Neural cell (in vitro differentiated cells): ENCODE measurements around the gene ZNF496. TPM values are rescaled to one million over a fixed set of nuclear protein-coding genes. Genes with fewer than 3 reads are reported as not detected.

Experiments used
- H2AFZ ChIP-seq: fragments of 200-600, 300-800 bp; sonication (generic), shearing (Covaris generic); 2 replicates; pipeline ENCODE4 v1.6.0; 2014; ENCODE audit warnings: low read depth, mild to moderate bottlenecking, antibody characterized with exemption, low read length, moderate library complexity
- H3F3A ChIP-seq: fragments of 200-600 bp; shearing (Covaris generic); 2 replicates; pipeline ENCODE4 v1.6.1; 2016; ENCODE audit warnings: mild to moderate bottlenecking, moderate library complexity, mixed read lengths, antibody characterized with exemption, low read length; ENCODE audit not compliant: insufficient read depth, poor library complexity, severe bottlenecking
- H3K27ac ChIP-seq: fragments of 200-600, 300-800 bp; sonication (generic), shearing (Covaris generic); 2 replicates; pipeline ENCODE4 v1.5.1; 2014; ENCODE audit warnings: mild to moderate bottlenecking, low read length, moderate library complexity
- H3K27me3 ChIP-seq: fragments of 300-800, 200-600 bp; sonication (generic), shearing (Covaris generic); 2 replicates; pipeline ENCODE4 v1.6.0; 2014; ENCODE audit warnings: mild to moderate bottlenecking, low read depth, low read length, moderate library complexity; ENCODE audit not compliant: insufficient read depth
- H3K36me3 ChIP-seq: fragments of 300-800, 200-600 bp; sonication (generic), shearing (Covaris generic); 2 replicates; pipeline ENCODE4 v1.5.1; 2014; ENCODE audit warnings: mild to moderate bottlenecking, antibody characterized with exemption, low read length, moderate library complexity; ENCODE audit not compliant: insufficient read depth
- H3K4me2 ChIP-seq: fragments of 300-800, 200-600 bp; sonication (generic), shearing (Covaris generic); 2 replicates; pipeline ENCODE4 v1.6.0; 2014; ENCODE audit warnings: mild to moderate bottlenecking, low read length
- H3K4me3 ChIP-seq: fragments of 300-800, 200-600 bp; sonication (generic), shearing (Covaris generic); 2 replicates; pipeline ENCODE4 v1.5.1; 2014; ENCODE audit warnings: mild to moderate bottlenecking, low read length, moderate library complexity
- H3K79me2 ChIP-seq: fragments of 200-600 bp; shearing (Covaris generic); replicated peaks from 2 replicates; pipeline ENCODE4 v1.6.0; 2014; ENCODE audit warnings: mild to moderate bottlenecking, low read length, moderate library complexity; ENCODE audit not compliant: insufficient read depth
- H3K9ac ChIP-seq: fragments of 300-800, 200-600 bp; sonication (generic), shearing (Covaris generic); 2 replicates; pipeline ENCODE4 v1.6.1; 2016; ENCODE audit warnings: mild to moderate bottlenecking, low read length, mixed read lengths
- H3K9me2 ChIP-seq: fragments of 200-600 bp; shearing (Covaris generic); 2 replicates; pipeline ENCODE4 v1.6.1; 2016; ENCODE audit warnings: mild to moderate bottlenecking, low read length, mixed read lengths; ENCODE audit not compliant: insufficient read depth
- H3K9me3 ChIP-seq: fragments of 200-600, 300-800 bp; sonication (generic), shearing (Covaris generic); 2 replicates; pipeline ENCODE4 v1.6.1; 2016; ENCODE audit warnings: mild to moderate bottlenecking, mixed run types, low read length, moderate library complexity, mixed read lengths
- H4K20me1 ChIP-seq: fragments of 200-600 bp; shearing (Covaris generic); 2 replicates; pipeline ENCODE4 v1.6.1; 2016; ENCODE audit warnings: mild to moderate bottlenecking, mixed run types; ENCODE audit not compliant: insufficient read depth
- EP300 ChIP-seq: fragments of 450-650 bp; conservative IDR thresholded peaks from 2 replicates; pipeline ENCODE4 v1.6.1; 2014; ENCODE audit warnings: antibody characterized with exemption, mild to moderate bottlenecking, moderate library complexity; ENCODE audit not compliant: poor library complexity, severe bottlenecking
- EZH2 ChIP-seq: fragments of 200-600, 300-800 bp; shearing (Covaris generic), sonication (generic); IDR thresholded peaks from 2 replicates; pipeline ENCODE4 v1.6.1; 2014; ENCODE audit warnings: antibody characterized with exemption, low read length, borderline replicate concordance, mild to moderate bottlenecking; ENCODE audit not compliant: insufficient read depth, poor library complexity, severe bottlenecking
- MXI1 ChIP-seq: fragments of 450-650 bp; conservative IDR thresholded peaks from 2 replicates; pipeline ENCODE4 v1.6.1; 2014; ENCODE audit warnings: antibody characterized with exemption, mild to moderate bottlenecking; ENCODE audit not compliant: poor library complexity, severe bottlenecking
- POLR2AphosphoS5 ChIP-seq: IDR thresholded peaks from 2 replicates; pipeline ENCODE4 v1.6.1; 2012
- RAD21 ChIP-seq: fragments of 450-650 bp; conservative IDR thresholded peaks from 2 replicates; pipeline ENCODE4 v1.6.1; 2014; ENCODE audit warnings: antibody characterized with exemption, mild to moderate bottlenecking, moderate library complexity
- SMC3 ChIP-seq: fragments of 450-650 bp; conservative IDR thresholded peaks from 2 replicates; pipeline ENCODE4 v1.6.1; 2014; ENCODE audit warnings: antibody characterized with exemption, mild to moderate bottlenecking, moderate library complexity; ENCODE audit not compliant: poor library complexity
- TAF1 ChIP-seq: IDR thresholded peaks from 2 replicates; pipeline ENCODE4 v1.6.1; 2012; ENCODE audit warnings: low read depth
- polyA plus RNA-seq: library from polyadenylated mRNA; depleted of rRNA; stranded (reverse); fragments of >200 nt; gene quantifications from 2 replicates; pipeline ENCODE4 v1.2.3, GENCODE V29; 2014
- TF ChIP-seq, protein P1 (sequence below): IDR thresholded peaks from 2 replicates; pipeline ENCODE4 v1.6.1; 2012; ENCODE audit warnings: borderline replicate concordance
- TF ChIP-seq, protein P2 (sequence below): fragments of 450-650 bp; IDR thresholded peaks from 2 replicates; pipeline ENCODE4 v1.5.1; 2014; ENCODE audit warnings: antibody characterized with exemption, mild to moderate bottlenecking, moderate library complexity; ENCODE audit not compliant: poor library complexity, severe bottlenecking

The ZNF496 gene
- polyA plus RNA-seq, 1 donor from 2014 or later, result 25.2 TPM

GRCh38 chr1:247296599-247297180 lies 35.0 kb downstream of the ZNF496 start:
- Histone ChIP-seq H3F3A (no peaks in the 10 kb centered on the region), H2AFZ (no peak overlapping the region), H3K9me3 (no peaks in the 10 kb centered on the region), H3K9me2 (no peaks in the 10 kb centered on the region), H3K4me2 (no peak overlapping the region), H3K9ac (no peak overlapping the region), H3K4me3 (no peak overlapping the region), H4K20me1 (no peaks in the 10 kb centered on the region), H3K27ac (no peak overlapping the region), H3K79me2 (no peaks in the 10 kb centered on the region), H3K36me3 (no peaks in the 10 kb centered on the region), H3K27me3 (no peaks in the 10 kb centered on the region)
- no peak for TF ChIP-seq EZH2
- TF ChIP-seq, protein P1, sequence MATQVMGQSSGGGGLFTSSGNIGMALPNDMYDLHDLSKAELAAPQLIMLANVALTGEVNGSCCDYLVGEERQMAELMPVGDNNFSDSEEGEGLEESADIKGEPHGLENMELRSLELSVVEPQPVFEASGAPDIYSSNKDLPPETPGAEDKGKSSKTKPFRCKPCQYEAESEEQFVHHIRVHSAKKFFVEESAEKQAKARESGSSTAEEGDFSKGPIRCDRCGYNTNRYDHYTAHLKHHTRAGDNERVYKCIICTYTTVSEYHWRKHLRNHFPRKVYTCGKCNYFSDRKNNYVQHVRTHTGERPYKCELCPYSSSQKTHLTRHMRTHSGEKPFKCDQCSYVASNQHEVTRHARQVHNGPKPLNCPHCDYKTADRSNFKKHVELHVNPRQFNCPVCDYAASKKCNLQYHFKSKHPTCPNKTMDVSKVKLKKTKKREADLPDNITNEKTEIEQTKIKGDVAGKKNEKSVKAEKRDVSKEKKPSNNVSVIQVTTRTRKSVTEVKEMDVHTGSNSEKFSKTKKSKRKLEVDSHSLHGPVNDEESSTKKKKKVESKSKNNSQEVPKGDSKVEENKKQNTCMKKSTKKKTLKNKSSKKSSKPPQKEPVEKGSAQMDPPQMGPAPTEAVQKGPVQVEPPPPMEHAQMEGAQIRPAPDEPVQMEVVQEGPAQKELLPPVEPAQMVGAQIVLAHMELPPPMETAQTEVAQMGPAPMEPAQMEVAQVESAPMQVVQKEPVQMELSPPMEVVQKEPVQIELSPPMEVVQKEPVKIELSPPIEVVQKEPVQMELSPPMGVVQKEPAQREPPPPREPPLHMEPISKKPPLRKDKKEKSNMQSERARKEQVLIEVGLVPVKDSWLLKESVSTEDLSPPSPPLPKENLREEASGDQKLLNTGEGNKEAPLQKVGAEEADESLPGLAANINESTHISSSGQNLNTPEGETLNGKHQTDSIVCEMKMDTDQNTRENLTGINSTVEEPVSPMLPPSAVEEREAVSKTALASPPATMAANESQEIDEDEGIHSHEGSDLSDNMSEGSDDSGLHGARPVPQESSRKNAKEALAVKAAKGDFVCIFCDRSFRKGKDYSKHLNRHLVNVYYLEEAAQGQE, result no peak
- no peak for TF ChIP-seq TAF1
- no peak for TF ChIP-seq MXI1
- TF ChIP-seq RAD21, result no peak
- TF ChIP-seq, protein P2, sequence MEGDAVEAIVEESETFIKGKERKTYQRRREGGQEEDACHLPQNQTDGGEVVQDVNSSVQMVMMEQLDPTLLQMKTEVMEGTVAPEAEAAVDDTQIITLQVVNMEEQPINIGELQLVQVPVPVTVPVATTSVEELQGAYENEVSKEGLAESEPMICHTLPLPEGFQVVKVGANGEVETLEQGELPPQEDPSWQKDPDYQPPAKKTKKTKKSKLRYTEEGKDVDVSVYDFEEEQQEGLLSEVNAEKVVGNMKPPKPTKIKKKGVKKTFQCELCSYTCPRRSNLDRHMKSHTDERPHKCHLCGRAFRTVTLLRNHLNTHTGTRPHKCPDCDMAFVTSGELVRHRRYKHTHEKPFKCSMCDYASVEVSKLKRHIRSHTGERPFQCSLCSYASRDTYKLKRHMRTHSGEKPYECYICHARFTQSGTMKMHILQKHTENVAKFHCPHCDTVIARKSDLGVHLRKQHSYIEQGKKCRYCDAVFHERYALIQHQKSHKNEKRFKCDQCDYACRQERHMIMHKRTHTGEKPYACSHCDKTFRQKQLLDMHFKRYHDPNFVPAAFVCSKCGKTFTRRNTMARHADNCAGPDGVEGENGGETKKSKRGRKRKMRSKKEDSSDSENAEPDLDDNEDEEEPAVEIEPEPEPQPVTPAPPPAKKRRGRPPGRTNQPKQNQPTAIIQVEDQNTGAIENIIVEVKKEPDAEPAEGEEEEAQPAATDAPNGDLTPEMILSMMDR, result no peak
- no peak for TF ChIP-seq POLR2AphosphoS5
- no peak for TF ChIP-seq SMC3
- no peak for TF ChIP-seq EP300

- H3K79me2 ChIP-seq, result no peaks in the 10 kb centered on the region
- no peak overlapping the region for H2AFZ ChIP-seq
- H3K9ac ChIP-seq, result no peak overlapping the region
- no peaks in the 10 kb centered on the region for H3K9me2 ChIP-seq
- no peaks in the 10 kb centered on the region for H3K27me3 ChIP-seq
- no peak overlapping the region for H3K4me2 ChIP-seq
- H4K20me1 ChIP-seq, result no peaks in the 10 kb centered on the region
- no peaks in the 10 kb centered on the region for H3K36me3 ChIP-seq
- H3K27ac ChIP-seq, result no peak overlapping the region
- H3K9me3 ChIP-seq, result no peaks in the 10 kb centered on the region
- no peaks in the 10 kb centered on the region for H3F3A ChIP-seq
- H3K4me3 ChIP-seq, result no peak overlapping the region
- TF ChIP-seq, protein P2, result no peak
- no peak for TF ChIP-seq POLR2AphosphoS5
- TF ChIP-seq SMC3, result no peak
- TF ChIP-seq, protein P1, result no peak
- TF ChIP-seq MXI1, result no peak
- no peak for TF ChIP-seq EZH2
- no peak for TF ChIP-seq TAF1
These were observed 35.9 kb downstream of the ZNF496 start for GRCh38 chr1:247295746-247296145.
